GM21360 (cell line): Measurements from ENCODE around the gene SLC40A1.

Source experiments
- ATAC-seq: cut with Tn5 transposase; IDR thresholded peaks from one replicate; pipeline ENCODE4 v1.9.1; 2021; ENCODE audit warnings: mild to moderate bottlenecking, moderate library complexity; ENCODE audit not compliant: unreplicated experiment

Gene SLC40A1

GRCh38 chr2:189544318-189545042 lies 36.1 kb downstream of the SLC40A1 start:
- ATAC-seq, result no peak

- ATAC-seq, result no peak
Measured at GRCh38 chr2:189543367-189543766, 37.2 kb downstream of the SLC40A1 start.

GRCh38 chr2:189542145-189542882 lies 38.3 kb downstream of the SLC40A1 start:
- ATAC-seq, result no peak

GRCh38 chr2:189541591-189541990 lies 39.0 kb downstream of the SLC40A1 start:
- no peak for ATAC-seq

- ATAC-seq, result no peak
Measured at GRCh38 chr2:189540551-189540950, 40.0 kb downstream of the SLC40A1 start.

- ATAC-seq, result no peak
Measured at GRCh38 chr2:189538402-189538801, 42.2 kb downstream of the SLC40A1 start.

GRCh38 chr2:189536830-189537229 lies 43.8 kb downstream of the SLC40A1 start:
- ATAC-seq, result no peak

- ATAC-seq, result no peak
Measured at GRCh38 chr2:189534854-189535832, 45.4 kb downstream of the SLC40A1 start.

GRCh38 chr2:189533288-189534035 lies 47.1 kb downstream of the SLC40A1 start:
- no peak for ATAC-seq

- ATAC-seq, result no peak
Measured at GRCh38 chr2:189530965-189531637, 49.5 kb downstream of the SLC40A1 start.

GRCh38 chr2:189528617-189529016 lies 52.0 kb downstream of the SLC40A1 start:
- no peak for ATAC-seq

- no peak for ATAC-seq
Measured at GRCh38 chr2:189527812-189528592, 52.6 kb downstream of the SLC40A1 start.

GRCh38 chr2:189527041-189527750 lies 53.4 kb downstream of the SLC40A1 start:
- no peak for ATAC-seq

- no peak for ATAC-seq
Measured at GRCh38 chr2:189526241-189526640, 54.3 kb downstream of the SLC40A1 start.

- ATAC-seq, result no peak
Measured at GRCh38 chr2:189524746-189525145, 55.8 kb downstream of the SLC40A1 start.

- ATAC-seq, result no peak
Measured at GRCh38 chr2:189522435-189523151, 58.0 kb downstream of the SLC40A1 start.

- ATAC-seq, result no peak
Measured at GRCh38 chr2:189521699-189522434, 58.7 kb downstream of the SLC40A1 start.
